ENCODE results near the gene ATG10. TPM values are rescaled to one million over a fixed set of nuclear protein-coding genes. Genes with fewer than 3 reads are reported as not detected.

The ATG10 gene
- total and polyA plus RNA-seq, 2 of the 13 experiments (the other 11 are each of a cell fraction or from before 2014, with no cell fraction given) = 2.0 to 5.7 TPM

DNA sequence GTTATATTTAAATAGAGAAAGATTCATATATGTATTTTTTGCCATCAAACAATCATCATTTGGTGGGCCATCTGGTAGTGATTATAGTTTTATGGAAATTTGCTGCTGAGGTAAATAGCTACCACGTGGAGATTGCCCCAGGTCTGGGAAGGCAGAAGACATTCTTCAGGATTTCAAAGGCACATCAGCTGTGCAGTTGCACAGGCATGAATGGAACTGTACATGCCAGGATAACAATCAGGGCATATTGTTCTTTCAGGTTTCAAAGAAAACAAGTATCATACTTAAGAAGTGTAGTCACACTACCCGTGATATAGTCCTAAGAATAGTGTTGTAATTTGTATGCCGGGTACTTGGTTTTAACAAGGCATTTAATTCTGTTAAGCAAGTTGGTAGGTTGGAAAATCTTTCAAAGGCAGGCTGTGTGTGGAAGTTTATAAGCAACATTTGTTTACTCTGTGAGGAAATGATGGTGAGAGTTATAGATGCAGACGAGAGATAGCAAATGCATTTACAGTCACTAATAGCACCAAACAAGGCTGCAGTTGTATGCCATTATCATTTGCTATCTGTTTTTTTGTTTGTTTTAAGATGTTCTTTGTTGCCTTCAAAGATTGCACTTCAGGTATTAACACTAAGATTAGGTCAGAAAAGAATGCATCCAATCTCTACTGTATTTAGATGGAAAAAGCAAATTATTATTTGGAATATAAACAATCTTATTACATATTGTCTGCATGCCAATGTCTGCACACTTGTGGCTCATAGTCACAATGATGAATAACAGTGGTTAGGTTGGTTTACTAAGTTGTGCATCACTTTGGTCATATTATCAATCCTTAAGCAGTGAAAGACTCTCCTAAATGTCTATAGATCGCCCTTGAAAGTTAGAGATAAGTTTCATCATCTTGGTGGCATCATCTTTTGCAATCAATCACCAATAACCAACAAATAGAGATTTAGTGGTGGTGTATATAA is 251.1 kb downstream of the ATG10 start:
- Histone ChIP-seq H3K36me3 (replicated peaks in 1 of 2; ENCODE audit: control insufficient read depth in 1 of 2, insufficient read depth in 2 of 2, low read length in 2 of 2) (no peaks in the 10 kb centered on the region), H3K9me3 (ENCODE audit: low read length) (no peaks in the 10 kb centered on the region), H2AFZ (ENCODE audit: low read length) (no peak overlapping the region), H3K27ac (ENCODE audit: extremely low read length, insufficient read depth, low read length) (no peak overlapping the region), H3K9ac (ENCODE audit: insufficient read depth, low read depth, low read length) (no peak overlapping the region), H3K4me1 (ENCODE audit: insufficient read depth, low read length) (no peaks in the 10 kb centered on the region), H3K27me3 (ENCODE audit: control insufficient read depth in 1 of 2, insufficient read depth in 2 of 2, low read length in 2 of 2) (no peaks in the 10 kb centered on the region), H4K20me1 (ENCODE audit: insufficient read depth, low read length) (no peaks in the 10 kb centered on the region), H3K4me2 (ENCODE audit: low read depth, low read length) (no peak overlapping the region), H3K4me3 (replicated peaks in 1 of 3; ENCODE audit: insufficient read depth in 1 of 3, low read depth in 2 of 3, low read length in 3 of 3) (no peak overlapping the region), H3K79me2 (ENCODE audit: insufficient read depth, low read length) (no peaks in the 10 kb centered on the region)
- in situ Hi-C loops (cut with HindIII; ENCODE audit: extremely low pct_ligation_motif_present, low pct_unique_long_range_greater_than_20kb) (loop anchor here (10.0 kb wide), 2 partner anchors 48 to 798 kb away; no protein-coding TSS in a partner anchor), intact Hi-C loops (cut with micrococcal nuclease; ENCODE audit: unreplicated experiment) (no loop called here)
- no peak for ATAC-seq
- no peak for TF ChIP-seq ZNF232 (CRISPR knock-in tag; IDR thresholded peaks at IDR 0.05; ENCODE audit: borderline replicate concordance)
- TF ChIP-seq ZNF468 (CRISPR knock-in tag; IDR thresholded peaks at IDR 0.05) = no peak
- no peak for TF ChIP-seq NCOR1 (IDR thresholded peaks at IDR 0.05; ENCODE audit: borderline replicate concordance, low read length)
- no peak for TF ChIP-seq TMF1 (CRISPR knock-in tag; IDR thresholded peaks at IDR 0.05; ENCODE audit: low read depth)
- TF ChIP-seq RFX5 (IDR thresholded peaks at IDR 0.05; ENCODE audit: low read depth, low read length) = no peak
- TF ChIP-seq FOXM1 (CRISPR knock-in tag; IDR thresholded peaks at IDR 0.05) = no peak
- TF ChIP-seq, protein P1, sequence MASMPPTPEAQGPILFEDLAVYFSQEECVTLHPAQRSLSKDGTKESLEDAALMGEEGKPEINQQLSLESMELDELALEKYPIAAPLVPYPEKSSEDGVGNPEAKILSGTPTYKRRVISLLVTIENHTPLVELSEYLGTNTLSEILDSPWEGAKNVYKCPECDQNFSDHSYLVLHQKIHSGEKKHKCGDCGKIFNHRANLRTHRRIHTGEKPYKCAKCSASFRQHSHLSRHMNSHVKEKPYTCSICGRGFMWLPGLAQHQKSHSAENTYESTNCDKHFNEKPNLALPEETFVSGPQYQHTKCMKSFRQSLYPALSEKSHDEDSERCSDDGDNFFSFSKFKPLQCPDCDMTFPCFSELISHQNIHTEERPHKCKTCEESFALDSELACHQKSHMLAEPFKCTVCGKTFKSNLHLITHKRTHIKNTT (CRISPR knock-in tag; IDR thresholded peaks at IDR 0.05) = no peak
- no peak for TF ChIP-seq RXRB (CRISPR knock-in tag; IDR thresholded peaks at IDR 0.05; ENCODE audit: borderline replicate concordance)
- no peak for TF ChIP-seq BRCA1 (CRISPR knock-in tag; IDR thresholded peaks at IDR 0.05)
- TF ChIP-seq CERS6 (CRISPR knock-in tag; IDR thresholded peaks at IDR 0.05) = no peak
- no peak for TF ChIP-seq NR2F1 (CRISPR knock-in tag; IDR thresholded peaks at IDR 0.05)
- TF ChIP-seq IRX3 (CRISPR knock-in tag; IDR thresholded peaks at IDR 0.05; ENCODE audit: borderline replicate concordance, low read depth) = no peak
- WGBS (ENCODE audit: low lambda C conversion rate) = 33% methylated on average over 5 of the region's 5 CpGs
- no TSS peak for BruUV-seq (replicated peaks)
- no peak for DNase-seq (ENCODE audit: low spot score)
- ChIA-PET CTCF (ENCODE audit: low intra/inter-chr PET ratio, low total read pairs) (no interaction called here), POLR2A (no interaction called here)
- no peak for FAIRE-seq
